Chondrocyte (in vitro differentiated cells): ENCODE results near the gene GPC2. TPM values are rescaled to one million over a fixed set of nuclear protein-coding genes. Genes with fewer than 3 reads are reported as not detected.

ENCODE experiments used
- DNase-seq: peaks from one replicate; pipeline ENCODE4 v3.0.0; 2021; ENCODE audit warnings: mixed read lengths, low spot score
- H3K27ac Mint-ChIP-seq: one replicate; pipeline ENCODE4 v1.8.0; 2021; ENCODE audit warnings: mild to moderate bottlenecking, moderate library complexity, mixed read lengths; ENCODE audit not compliant: unreplicated experiment
- H3K27me3 Mint-ChIP-seq: 2 replicates; pipeline ENCODE4 v1.8.0; 2021; ENCODE audit warnings: low read depth, mixed read lengths
- H3K36me3 Mint-ChIP-seq: 2 replicates; pipeline ENCODE4 v1.8.0; 2021; ENCODE audit warnings: low read depth, mixed read lengths
- H3K4me1 Mint-ChIP-seq: 2 replicates; pipeline ENCODE4 v1.8.0; 2021; ENCODE audit warnings: low read depth, mild to moderate bottlenecking, mixed read lengths
- H3K4me3 Mint-ChIP-seq: one replicate; pipeline ENCODE4 v1.8.0; 2021; ENCODE audit warnings: mild to moderate bottlenecking, moderate library complexity, mixed read lengths; ENCODE audit not compliant: unreplicated experiment
- H3K9me3 Mint-ChIP-seq: 2 replicates; pipeline ENCODE4 v1.8.0; 2021; ENCODE audit warnings: low read depth, mixed read lengths
- CTCF ChIP-seq: fragments of 200-600 bp; sonication (generic); IDR thresholded peaks from 2 replicates; pipeline ENCODE4 v1.5.0; 2021; ENCODE audit warnings: antibody characterized with exemption, mild to moderate bottlenecking, moderate library complexity
- total RNA-seq: library from RNA; stranded (reverse); gene quantifications from 3 replicates; pipeline ENCODE4 v1.2.1, GENCODE V29; 2021

Gene GPC2
- total RNA-seq, 1 donor from 2014 or later = 6.7 TPM

- peak; percentile 69 for DNase-seq
- H3K4me1 Mint-ChIP-seq = peaks cover 24% of the 10 kb centered on the region
- TF ChIP-seq CTCF = no peak
- peaks cover 6% of the 10 kb centered on the region for H3K36me3 Mint-ChIP-seq
- H3K9me3 Mint-ChIP-seq = no peaks in the 10 kb centered on the region
- peaks cover 5% of the 10 kb centered on the region for H3K27me3 Mint-ChIP-seq
- H3K27ac Mint-ChIP-seq = no peak overlapping the region
- no peak overlapping the region for H3K4me3 Mint-ChIP-seq
Observed at GRCh38 chr7:100170101-100170897, 6.9 kb downstream of the GPC2 start.

- no peaks in the 10 kb centered on the region for H3K9me3 Mint-ChIP-seq
- peak; percentile 21 for DNase-seq
- H3K4me3 Mint-ChIP-seq = no peak overlapping the region
- H3K4me1 Mint-ChIP-seq = peaks cover 24% of the 10 kb centered on the region
- H3K36me3 Mint-ChIP-seq = peaks cover 6% of the 10 kb centered on the region
- peaks cover 5% of the 10 kb centered on the region for H3K27me3 Mint-ChIP-seq
- no peak for TF ChIP-seq CTCF
- H3K27ac Mint-ChIP-seq = no peak overlapping the region
Observed at GRCh38 chr7:100169147-100169850, 7.9 kb downstream of the GPC2 start.

GRCh38 chr7:100167912-100168323 lies 9.3 kb downstream of the GPC2 start:
- no peaks in the 10 kb centered on the region for H3K36me3 Mint-ChIP-seq
- H3K27ac Mint-ChIP-seq = no peak overlapping the region
- no peak for TF ChIP-seq CTCF
- H3K27me3 Mint-ChIP-seq = peaks cover 5% of the 10 kb centered on the region
- DNase-seq = peak; percentile 49
- H3K4me1 Mint-ChIP-seq = peaks cover 26% of the 10 kb centered on the region
- H3K9me3 Mint-ChIP-seq = no peaks in the 10 kb centered on the region
- H3K4me3 Mint-ChIP-seq = peak overlapping the region; percentile 70

- peak; percentile 66 for DNase-seq
- Mint-ChIP-seq H3K36me3 (no peaks in the 10 kb centered on the region), H3K27me3 (peaks cover 5% of the 10 kb centered on the region), H3K27ac (no peak overlapping the region), H3K4me3 (peak overlapping the region; percentile 70), H3K9me3 (no peaks in the 10 kb centered on the region), H3K4me1 (peaks cover 26% of the 10 kb centered on the region)
- TF ChIP-seq CTCF = no peak
Observed at GRCh38 chr7:100166970-100167911, 9.9 kb downstream of the GPC2 start.
